ENCODE results near the gene TBC1D32.

DNA sequence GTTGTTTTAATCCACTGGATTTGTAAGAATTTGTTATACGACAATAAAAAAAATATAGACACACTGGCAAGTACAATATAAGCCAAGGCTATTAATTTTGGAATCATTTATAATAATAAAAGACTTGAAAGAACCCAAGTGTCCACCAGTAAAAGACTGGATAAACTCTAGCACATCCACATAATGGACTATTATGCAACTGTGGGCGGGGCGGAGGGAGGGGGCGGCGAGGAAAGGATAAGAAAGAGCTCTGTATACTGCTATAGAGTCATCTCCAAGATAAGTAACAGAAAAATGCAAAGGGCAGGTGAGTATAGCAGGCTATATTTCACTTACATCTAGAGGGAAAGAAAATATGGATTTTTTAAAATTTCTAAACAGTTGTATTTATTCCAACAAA, 123.3 kb downstream of the TBC1D32 start:
- TF ChIP-seq, protein P1, sequence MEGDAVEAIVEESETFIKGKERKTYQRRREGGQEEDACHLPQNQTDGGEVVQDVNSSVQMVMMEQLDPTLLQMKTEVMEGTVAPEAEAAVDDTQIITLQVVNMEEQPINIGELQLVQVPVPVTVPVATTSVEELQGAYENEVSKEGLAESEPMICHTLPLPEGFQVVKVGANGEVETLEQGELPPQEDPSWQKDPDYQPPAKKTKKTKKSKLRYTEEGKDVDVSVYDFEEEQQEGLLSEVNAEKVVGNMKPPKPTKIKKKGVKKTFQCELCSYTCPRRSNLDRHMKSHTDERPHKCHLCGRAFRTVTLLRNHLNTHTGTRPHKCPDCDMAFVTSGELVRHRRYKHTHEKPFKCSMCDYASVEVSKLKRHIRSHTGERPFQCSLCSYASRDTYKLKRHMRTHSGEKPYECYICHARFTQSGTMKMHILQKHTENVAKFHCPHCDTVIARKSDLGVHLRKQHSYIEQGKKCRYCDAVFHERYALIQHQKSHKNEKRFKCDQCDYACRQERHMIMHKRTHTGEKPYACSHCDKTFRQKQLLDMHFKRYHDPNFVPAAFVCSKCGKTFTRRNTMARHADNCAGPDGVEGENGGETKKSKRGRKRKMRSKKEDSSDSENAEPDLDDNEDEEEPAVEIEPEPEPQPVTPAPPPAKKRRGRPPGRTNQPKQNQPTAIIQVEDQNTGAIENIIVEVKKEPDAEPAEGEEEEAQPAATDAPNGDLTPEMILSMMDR (conservative IDR thresholded peaks at IDR 0.05 in 1 of 2, IDR thresholded peaks at IDR 0.05 in 1 of 2; ENCODE audit: low read depth in 1 of 2, low read length in 2 of 2), result no peak
- no peak for TF ChIP-seq EZH2 (IDR thresholded peaks at IDR 0.05; ENCODE audit: low read length, missing control alignments)
